ENCODE results near the gene RAB40C.

The RAB40C gene

DNA sequence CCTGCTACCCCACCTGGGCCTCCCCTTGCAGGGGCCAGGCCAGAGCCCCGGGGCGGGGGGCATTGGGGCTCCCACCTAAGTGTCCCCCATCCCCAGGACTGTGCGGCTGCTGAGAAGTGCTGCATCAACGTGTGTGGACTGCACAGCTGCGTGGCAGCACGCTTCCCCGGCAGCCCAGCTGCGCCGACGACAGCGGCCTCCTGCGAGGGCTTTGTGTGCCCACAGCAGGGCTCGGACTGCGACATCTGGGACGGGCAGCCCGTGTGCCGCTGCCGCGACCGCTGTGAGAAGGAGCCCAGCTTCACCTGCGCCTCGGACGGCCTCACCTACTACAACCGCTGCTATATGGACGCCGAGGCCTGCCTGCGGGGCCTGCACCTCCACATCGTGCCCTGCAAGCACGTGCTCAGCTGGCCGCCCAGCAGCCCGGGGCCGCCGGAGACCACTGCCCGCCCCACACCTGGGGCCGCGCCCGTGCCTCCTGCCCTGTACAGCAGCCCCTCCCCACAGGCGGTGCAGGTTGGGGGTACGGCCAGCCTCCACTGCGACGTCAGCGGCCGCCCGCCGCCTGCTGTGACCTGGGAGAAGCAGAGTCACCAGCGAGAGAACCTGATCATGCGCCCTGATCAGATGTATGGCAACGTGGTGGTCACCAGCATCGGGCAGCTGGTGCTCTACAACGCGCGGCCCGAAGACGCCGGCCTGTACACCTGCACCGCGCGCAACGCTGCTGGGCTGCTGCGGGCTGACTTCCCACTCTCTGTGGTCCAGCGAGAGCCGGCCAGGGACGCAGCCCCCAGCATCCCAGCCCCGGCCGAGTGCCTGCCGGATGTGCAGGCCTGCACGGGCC, 42.8 kb downstream of the RAB40C start:
- H3K4me3 ChIP-seq (ENCODE audit: control insufficient read depth, low read depth, low read length): no peak overlapping the region
- DNase-seq (ENCODE audit: low read depth): no peak
- TF ChIP-seq, protein P1, sequence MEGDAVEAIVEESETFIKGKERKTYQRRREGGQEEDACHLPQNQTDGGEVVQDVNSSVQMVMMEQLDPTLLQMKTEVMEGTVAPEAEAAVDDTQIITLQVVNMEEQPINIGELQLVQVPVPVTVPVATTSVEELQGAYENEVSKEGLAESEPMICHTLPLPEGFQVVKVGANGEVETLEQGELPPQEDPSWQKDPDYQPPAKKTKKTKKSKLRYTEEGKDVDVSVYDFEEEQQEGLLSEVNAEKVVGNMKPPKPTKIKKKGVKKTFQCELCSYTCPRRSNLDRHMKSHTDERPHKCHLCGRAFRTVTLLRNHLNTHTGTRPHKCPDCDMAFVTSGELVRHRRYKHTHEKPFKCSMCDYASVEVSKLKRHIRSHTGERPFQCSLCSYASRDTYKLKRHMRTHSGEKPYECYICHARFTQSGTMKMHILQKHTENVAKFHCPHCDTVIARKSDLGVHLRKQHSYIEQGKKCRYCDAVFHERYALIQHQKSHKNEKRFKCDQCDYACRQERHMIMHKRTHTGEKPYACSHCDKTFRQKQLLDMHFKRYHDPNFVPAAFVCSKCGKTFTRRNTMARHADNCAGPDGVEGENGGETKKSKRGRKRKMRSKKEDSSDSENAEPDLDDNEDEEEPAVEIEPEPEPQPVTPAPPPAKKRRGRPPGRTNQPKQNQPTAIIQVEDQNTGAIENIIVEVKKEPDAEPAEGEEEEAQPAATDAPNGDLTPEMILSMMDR (IDR thresholded peaks at IDR 0.05; ENCODE audit: control insufficient read depth, insufficient read depth, low read depth, low read length, missing control alignments): no peak

DNA sequence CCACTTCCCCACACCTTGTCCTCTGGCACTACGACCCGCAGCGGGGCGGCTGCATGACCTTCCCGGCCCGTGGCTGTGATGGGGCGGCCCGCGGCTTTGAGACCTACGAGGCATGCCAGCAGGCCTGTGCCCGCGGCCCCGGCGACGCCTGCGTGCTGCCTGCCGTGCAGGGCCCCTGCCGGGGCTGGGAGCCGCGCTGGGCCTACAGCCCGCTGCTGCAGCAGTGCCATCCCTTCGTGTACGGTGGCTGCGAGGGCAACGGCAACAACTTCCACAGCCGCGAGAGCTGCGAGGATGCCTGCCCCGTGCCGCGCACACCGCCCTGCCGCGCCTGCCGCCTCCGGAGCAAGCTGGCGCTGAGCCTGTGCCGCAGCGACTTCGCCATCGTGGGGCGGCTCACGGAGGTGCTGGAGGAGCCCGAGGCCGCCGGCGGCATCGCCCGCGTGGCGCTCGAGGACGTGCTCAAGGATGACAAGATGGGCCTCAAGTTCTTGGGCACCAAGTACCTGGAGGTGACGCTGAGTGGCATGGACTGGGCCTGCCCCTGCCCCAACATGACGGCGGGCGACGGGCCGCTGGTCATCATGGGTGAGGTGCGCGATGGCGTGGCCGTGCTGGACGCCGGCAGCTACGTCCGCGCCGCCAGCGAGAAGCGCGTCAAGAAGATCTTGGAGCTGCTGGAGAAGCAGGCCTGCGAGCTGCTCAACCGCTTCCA, 43.6 kb downstream of the RAB40C start:
- DNase-seq (ENCODE audit: low read depth): no peak
- H3K4me3 ChIP-seq (ENCODE audit: control insufficient read depth, low read depth, low read length): no peak overlapping the region
- TF ChIP-seq, protein P1 (IDR thresholded peaks at IDR 0.05; ENCODE audit: control insufficient read depth, insufficient read depth, low read depth, low read length, missing control alignments): no peak

DNA sequence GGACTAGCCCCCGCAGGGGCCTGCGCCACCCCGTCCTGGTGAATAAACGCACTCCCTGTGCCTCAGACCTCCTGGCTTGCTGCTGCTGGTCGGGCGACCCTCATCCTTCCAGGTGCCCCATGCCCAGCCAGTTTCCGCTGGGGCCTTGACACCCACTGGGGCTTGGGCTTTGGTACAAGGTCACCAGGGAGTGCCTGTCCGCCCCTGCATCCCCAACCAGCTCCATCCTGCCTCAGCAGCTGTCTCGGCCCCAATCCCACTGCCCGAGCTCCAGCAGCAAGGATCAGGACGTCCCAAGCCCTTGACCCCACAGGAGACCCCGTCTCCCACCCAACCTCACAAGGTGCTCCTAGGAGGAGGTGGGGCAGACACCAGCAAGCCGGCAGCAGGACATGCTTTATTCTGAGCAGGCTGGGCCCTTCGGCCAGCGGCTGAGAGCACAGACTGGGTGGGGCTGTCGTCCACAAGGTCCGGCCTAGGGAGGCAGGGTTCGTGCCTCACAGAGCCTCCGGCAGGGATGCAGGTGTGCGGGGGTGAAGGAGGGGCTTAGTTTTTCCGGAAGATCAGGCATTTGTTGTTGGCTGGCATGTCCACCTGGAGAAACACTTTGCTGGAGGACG, 44.3 kb downstream of the RAB40C start:
- TF ChIP-seq, protein P1 (IDR thresholded peaks at IDR 0.05; ENCODE audit: control insufficient read depth, insufficient read depth, low read depth, low read length, missing control alignments): no peak
- no peak overlapping the region for H3K4me3 ChIP-seq (ENCODE audit: control insufficient read depth, low read depth, low read length)
- no peak for DNase-seq (ENCODE audit: low read depth)

DNA sequence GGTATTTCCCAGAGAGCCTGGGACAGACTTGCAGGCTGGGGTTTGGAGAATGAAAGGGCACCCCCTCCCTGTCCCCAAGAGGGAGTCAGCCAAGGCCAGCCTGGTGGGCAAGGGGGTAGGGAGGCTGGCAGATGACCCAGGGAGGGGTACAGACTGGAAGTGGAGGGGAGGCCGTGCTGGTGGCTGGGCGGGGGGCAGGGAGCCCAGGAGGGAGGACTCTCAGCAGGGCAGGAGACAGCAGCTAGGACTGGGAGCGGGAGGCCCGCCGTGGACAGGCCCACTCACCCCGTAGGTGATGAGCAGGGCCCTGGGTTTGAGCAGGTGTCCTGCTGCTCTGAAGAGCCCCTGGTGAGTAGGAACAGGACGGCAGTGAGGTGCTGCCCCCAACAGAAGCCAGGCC, 45.1 kb downstream of the RAB40C start:
- TF ChIP-seq, protein P1 (IDR thresholded peaks at IDR 0.05; ENCODE audit: control insufficient read depth, insufficient read depth, low read depth, low read length, missing control alignments): no peak
- H3K4me3 ChIP-seq (ENCODE audit: control insufficient read depth, low read depth, low read length): peak overlapping the region; percentile 78
- no peak for DNase-seq (ENCODE audit: low read depth)

DNA sequence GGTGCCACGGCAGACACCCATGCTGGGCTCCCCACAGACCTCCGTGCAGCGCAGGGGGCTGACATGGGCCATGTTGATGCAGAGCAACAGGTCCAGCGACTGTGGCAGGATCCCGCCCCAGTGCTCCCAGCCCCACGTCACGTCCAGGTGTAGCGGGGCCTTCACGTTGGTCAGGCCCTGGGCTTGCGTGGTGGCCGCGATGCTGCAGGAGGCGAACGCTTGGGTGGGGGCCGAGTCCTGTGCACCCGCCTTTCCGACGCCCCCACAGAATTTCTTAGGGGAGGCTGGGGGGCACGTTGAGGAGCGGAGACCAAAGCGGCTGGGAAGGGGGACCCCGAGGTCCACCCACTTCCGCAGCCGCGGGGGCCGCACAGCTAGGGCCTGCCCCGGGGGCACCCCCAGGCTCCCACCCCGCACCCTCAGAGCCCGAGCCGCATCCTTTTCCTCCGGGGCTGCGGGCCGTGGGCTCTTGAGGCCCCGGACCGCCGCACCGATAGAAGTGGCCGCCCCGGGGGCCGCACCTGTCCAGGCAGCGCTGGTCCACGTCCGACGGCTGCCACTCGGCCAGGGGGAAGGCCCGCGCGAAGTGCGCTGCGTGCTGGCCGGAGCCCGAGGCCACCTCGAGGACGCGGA, 45.8 kb downstream of the RAB40C start:
- TF ChIP-seq, protein P1 (IDR thresholded peaks at IDR 0.05; ENCODE audit: control insufficient read depth, insufficient read depth, low read depth, low read length, missing control alignments): no peak
- peak overlapping the region; percentile 78 for H3K4me3 ChIP-seq (ENCODE audit: control insufficient read depth, low read depth, low read length)
- DNase-seq (ENCODE audit: low read depth): no peak
